NCI-H128 (cell line): ENCODE measurements around the gene OLFM2.

Experiments
- DNase-seq: peaks from one replicate; lab custom pipeline; 2025; ENCODE audit not compliant: unreplicated experiment; lab: John Stamatoyannopoulos, UW

OLFM2 gene

GRCh38 chr19:9910625-9911024 is 25.7 kb downstream of the OLFM2 start:
- DNase-seq: no peak

GRCh38 chr19:9909251-9909650 is 27.1 kb downstream of the OLFM2 start:
- no peak for DNase-seq

- DNase-seq: no peak
Measured at GRCh38 chr19:9906475-9907087, 29.7 kb downstream of the OLFM2 start.

GRCh38 chr19:9903336-9903735 is 33.0 kb downstream of the OLFM2 start:
- DNase-seq: no peak

GRCh38 chr19:9901642-9902041 is 34.7 kb downstream of the OLFM2 start:
- no peak for DNase-seq

GRCh38 chr19:9901020-9901419 is 35.3 kb downstream of the OLFM2 start:
- DNase-seq: no peak

GRCh38 chr19:9891609-9892373 is 44.5 kb downstream of the OLFM2 start:
- no peak for DNase-seq

- DNase-seq: no peak
Measured at GRCh38 chr19:9885077-9885552, 51.2 kb downstream of the OLFM2 start.

- DNase-seq: no peak
Measured at GRCh38 chr19:9883764-9884163, 52.6 kb downstream of the OLFM2 start.

GRCh38 chr19:9883231-9883758 is 53.0 kb downstream of the OLFM2 start:
- DNase-seq: no peak

GRCh38 chr19:9881720-9882119 is 54.6 kb downstream of the OLFM2 start:
- DNase-seq: no peak

GRCh38 chr19:9878511-9879196 is 57.7 kb downstream of the OLFM2 start:
- no peak for DNase-seq

GRCh38 chr19:9877780-9878510 is 58.4 kb downstream of the OLFM2 start:
- no peak for DNase-seq

- DNase-seq: no peak
Measured at GRCh38 chr19:9875796-9876195, 60.5 kb downstream of the OLFM2 start.

- DNase-seq: no peak
Measured at GRCh38 chr19:9875031-9875627, 61.2 kb downstream of the OLFM2 start.

- DNase-seq: no peak
Measured at GRCh38 chr19:9872618-9873242, 63.6 kb downstream of the OLFM2 start.

- DNase-seq: no peak
Measured at GRCh38 chr19:9871626-9872338, 64.5 kb downstream of the OLFM2 start.

- no peak for DNase-seq
Measured at GRCh38 chr19:9868983-9869617, 67.2 kb downstream of the OLFM2 start.
